GM19452 (cell line): Measurements from ENCODE around the gene ZNF345.

Source experiments
- ATAC-seq: cut with Tn5 transposase; IDR thresholded peaks from one replicate; pipeline ENCODE4 v1.9.1; 2021; ENCODE audit not compliant: unreplicated experiment

The ZNF345 gene

DNA sequence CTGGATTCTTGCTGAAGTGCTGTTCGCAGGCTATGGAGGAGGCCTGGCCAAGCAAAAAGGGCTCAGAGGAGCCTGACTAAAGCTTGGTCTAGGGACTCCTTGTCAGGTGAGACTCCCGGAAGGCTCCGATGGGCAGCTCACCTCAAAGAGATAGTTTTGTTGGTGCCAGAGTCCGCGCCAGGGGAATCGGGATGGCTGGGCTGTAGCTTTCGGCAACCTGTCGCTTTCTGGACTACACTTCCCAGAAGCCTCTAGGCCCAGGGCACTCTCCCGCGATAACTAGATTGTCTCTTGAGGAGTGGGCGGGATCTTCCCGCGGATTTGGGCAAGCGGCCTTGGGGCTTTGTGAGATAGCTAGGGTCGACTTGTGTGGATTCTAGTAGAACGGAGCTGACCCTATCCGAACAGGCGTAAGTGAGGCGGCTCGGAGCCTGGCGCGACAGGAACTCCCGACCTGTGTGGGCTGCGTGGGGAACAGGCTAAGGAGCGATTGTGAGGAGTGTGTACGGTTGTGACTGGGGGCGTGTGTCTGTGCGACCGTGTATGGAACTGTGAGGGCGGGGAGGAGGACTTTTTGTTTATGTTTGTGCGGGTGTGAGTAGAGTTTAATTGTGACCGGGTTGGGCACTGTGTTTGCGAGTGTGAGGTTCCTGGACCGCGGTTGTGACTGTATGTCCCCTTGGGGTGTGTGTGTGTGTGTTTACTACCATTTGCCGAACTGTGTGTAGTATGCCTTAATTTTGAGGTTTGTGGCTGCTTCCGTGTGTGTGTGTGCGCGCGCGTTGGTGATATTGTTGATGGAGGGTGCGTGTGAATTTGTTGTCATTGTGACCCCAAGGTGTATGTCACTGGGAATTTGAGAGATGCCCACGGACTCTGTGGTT lies at the start of gene ZNF345:
ZNF345 (plus strand) TSS at position 318 of the 884 bp plus-strand sequence. CDS start 25,955 bp downstream, outside the sequence.
- peak; percentile 68 for ATAC-seq

DNA sequence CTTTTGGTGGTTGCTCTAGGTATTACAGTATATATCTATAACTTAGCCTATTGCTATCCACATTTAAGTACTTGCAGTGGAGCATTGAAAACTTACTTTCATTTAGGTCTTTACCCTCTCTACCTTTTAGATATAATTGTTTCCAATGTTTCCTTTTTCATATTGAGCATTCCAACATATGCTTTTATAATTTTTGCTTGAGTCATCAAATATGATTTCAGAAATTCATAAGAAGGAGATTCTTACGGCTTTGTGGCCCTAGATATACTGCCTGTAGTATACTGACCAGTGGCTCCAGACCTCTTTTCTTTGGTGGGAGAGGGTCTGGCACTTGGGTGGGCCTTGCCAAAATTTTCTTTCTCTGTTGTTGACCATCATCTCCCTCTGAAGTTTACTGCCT lies 45.3 kb upstream of the ZNF345 start:
- no peak for ATAC-seq

DNA sequence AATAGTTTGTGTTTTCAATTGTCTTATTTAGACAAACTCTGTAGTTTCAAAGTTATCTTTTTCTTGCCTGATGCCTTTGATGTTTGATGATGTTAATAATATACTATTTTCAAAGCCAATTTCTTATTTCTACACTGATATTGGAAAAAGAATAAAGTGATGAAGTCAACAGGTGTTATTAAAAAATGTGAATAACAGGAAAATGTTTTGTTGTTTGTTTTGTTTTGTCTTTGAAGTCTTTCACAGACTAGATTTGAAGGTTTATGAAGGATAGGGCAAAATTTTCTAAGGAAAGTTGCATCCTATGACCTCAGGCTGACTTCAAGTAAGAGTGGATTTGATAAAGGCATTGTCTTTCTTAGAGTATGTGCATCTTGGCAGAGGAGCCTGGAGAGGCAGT lies 43.6 kb upstream of the ZNF345 start:
- ATAC-seq = no peak

DNA sequence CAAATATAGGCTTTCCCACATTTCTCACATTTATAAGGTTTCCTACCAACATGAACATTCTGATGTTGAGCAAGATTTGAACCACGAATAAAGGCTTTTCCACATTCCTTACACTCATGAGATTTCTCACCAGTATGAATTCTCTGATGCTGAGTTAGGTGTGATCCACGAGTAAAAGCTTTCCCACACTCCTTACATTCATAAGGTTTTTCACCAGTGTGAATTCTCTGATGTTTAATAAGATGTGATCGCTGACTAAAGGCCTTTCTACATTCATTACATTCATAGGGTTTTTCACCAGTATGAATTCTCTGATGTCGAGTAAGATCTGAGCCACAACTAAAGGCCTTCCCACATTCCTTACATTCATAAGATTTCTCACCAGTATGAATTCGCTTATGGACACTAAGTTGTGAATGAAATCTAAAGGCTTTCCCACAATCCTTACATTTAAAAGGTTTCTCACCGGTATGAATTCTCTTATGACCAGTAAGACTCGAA lies 31.5 kb upstream of the ZNF345 start:
- ATAC-seq = no peak

DNA sequence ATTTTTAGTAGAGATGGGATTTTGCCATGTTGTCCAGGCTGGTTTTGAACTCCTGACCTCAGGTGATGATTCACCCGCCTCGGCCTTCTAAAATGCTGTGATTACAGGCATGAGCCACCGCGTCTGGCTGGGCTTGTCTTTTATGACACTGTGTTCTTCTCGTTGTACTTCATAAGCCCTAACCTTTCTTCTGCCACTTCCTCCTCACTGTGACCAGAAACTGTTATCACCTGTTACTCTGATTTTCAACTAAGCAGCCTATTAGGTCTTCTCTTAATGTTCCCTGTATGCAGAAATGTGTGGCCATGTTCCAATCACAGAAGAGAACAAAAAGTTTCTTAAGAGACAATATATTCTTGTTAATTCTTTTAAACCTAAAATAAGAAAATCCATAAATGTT lies 28.9 kb upstream of the ZNF345 start:
- no peak for ATAC-seq

DNA sequence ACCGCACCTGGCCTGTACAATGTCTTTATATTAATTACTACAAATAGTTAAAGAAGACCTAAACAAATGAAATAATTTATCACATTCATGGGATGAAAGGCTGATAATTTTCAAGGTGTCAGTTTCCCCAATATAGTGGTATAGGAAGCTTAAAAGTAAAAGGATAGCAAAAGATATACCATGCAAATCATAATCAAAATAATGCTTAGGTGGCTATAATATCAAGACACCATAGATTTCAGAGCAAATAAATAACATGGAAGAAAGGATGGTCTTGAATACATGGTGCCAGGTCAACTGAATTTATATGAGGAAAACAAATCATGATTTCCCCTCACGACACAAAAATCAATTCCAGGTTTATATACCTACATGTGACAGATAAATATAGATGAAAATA lies 17.2 kb upstream of the ZNF345 start:
- no peak for ATAC-seq

DNA sequence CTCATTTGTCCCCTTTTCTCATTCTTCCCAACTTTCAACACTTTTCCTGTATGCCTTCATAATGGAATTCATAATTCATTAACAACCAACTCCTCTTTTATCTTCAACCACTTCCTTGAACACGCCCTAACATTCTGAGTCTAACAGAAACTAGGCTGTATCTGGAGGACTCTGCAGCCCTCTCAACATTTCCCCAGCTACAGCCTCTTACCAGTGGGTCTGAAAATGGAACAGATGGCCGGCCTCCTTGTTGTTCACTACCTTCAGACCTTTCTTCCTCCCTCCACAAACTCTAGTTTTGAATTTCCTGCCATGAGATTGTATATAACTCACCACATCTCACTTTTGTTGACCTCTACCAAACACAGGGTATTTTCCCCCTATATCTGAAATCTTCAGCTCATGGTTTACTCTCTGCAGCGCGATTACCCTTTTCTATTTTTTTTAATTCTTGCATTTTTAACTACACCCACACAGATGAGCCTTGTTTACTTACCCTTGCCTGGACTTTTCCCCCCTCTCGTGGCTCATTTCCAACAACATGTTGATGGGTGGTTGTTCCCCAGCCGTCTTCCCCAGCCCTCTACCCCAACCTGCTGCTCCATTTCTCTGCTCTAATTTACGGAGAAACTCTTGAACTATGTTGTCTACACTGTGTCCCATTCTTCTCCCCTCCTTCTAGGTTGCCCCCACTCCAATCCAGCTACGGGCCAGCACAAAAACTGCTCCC lies 13.3 kb upstream of the ZNF345 start:
- ATAC-seq = no peak

DNA sequence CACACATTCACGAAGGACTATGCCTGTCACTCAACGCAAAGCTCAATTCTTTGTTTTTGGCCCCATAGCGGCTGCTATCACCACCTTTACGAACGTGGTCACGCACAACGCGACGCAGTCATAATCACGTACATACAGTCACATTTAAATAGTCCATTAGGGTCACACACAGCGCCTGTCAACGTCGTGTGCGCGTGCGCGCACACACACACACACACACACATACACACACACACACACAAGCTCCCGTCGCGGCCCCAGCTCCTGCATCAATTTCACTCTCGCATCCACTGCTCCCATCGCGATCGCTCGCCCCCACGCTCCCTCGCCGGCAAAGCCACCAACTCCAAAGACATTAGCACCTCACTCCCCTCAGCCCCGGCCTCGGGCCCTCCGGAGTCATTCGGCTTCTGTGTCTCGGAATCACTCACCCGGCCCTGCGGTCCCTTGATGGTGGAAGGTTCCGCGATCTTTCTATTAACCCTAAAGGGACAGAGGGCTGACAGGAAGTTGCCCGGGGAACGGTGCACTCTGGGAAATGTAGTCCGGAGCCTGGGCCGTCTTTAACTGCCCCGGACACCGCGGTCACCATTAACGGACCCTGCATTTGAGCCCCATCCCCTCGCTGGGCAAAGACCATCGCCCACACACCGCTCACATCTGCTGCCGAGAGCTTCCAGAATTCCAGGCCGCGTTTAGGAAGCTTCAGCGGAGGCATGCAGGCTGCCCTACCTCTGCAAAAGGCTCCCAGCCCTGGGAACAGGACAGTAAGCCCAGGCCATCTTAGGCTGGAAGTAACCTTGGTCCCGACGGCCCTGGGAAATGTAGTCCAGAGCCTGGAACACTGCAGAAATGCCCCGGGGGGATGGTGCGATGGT lies 12.5 kb upstream of the ZNF345 start, which contains the start of gene ZNF790:
ZNF790 (minus strand) TSS at position 482 of the 878 bp plus-strand sequence. CDS start 12,768 bp downstream, outside the sequence.
- peak; percentile 92 for ATAC-seq

DNA sequence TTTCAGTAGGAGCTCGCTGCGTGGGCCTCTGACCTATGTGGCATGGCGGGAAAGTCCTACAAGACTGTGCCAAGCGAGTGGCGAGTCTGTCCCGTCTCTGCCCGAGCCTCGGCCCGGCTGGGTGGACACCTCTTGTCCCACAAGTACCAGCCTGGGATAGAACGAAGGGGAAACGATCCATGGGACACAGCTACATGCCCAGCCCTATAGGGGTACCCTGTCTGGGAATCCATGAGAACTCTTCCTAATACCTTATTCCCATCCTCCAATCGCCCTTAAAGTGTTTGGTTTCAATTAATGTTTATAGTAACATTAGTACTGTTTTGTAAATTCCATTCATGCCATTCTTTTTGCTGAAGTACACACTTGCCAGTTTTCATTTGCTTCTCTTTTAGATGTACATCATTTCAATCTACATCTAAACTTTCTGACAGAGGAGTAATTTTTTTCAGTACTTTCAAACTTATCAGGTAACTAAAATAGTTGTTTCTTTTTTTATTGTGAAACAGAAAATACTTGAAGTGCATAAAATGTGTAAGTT lies 11.8 kb upstream of the ZNF345 start:
- ATAC-seq = no peak

DNA sequence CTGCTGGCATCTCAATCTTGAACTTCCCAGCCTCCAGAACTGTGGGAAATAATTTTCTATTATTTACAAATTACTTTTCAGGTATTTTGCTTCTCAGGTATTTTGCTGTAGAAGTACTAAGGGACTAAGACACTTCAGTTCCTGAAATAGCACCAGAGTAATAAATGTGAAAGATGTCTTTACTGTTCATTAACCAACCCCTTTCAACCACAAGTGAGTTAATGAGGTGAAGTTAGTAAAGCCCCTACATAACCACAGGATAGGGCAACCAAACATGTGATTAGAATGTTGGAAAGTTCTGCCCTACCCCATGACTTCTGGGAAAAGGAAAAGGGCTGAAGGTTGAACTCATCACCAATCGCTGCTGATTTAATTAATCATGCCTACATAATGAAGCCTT lies 2.7 kb upstream of the ZNF345 start:
- ATAC-seq = no peak

DNA sequence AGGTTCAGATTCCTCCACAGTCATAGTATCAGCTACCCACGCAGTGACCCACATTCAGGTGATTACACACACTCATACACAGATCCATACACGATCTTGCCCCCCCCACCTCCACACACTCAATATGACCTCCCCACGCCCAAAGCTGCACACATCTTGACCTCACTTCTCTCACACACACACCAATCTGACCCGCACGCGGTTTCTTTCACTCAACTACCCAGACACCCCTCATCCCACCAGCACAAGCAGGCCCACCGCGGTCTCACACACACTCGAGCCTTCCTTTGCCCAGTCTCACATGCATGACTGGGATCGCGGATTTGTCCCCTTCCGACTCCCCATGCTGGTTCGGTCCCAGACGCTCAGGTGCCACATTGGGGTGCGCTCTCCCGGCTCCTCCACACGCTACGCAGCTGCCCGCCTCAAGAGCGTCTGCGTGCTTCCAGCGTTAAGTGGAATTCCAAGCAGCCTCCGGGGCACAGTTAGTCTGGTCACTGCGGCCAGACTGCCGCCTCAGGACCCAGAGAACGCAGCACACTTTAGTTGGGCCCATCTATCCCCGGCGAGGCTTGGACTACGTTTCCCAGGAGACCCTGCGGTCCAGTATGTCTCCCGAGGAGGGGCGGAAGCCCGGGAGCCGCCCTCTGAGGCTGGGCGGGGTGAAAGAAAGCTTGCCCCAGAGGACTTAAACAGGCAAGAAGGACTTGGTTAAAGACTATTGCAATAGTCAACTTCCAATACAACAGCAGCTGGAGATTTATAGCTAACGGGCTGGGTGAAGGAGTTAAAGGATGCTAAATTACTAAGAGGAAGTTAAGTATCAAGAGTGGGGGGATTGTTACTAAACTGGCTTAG lies 746 bp upstream of the ZNF345 start:
- peak; percentile 85 for ATAC-seq

DNA sequence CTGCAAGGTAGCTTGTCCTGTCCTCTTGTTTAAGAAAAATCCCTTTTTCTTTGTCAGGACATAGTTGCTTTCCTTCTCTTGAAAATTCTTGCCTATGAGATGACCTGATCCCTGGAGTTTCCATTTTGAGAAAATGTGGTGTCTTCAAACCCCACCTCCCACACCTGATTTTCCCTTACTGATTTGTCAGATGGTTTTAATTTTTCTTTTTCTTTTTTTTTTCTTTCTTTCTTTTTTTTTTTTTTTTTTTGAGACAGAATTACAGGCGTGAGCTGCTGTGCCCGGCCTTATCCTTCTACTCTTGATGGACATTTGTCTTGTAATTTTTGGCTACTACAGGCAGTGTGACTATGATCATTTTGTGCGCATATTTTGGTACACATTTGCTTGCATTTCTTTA lies 1.2 kb downstream of the ZNF345 start:
- no peak for ATAC-seq

DNA sequence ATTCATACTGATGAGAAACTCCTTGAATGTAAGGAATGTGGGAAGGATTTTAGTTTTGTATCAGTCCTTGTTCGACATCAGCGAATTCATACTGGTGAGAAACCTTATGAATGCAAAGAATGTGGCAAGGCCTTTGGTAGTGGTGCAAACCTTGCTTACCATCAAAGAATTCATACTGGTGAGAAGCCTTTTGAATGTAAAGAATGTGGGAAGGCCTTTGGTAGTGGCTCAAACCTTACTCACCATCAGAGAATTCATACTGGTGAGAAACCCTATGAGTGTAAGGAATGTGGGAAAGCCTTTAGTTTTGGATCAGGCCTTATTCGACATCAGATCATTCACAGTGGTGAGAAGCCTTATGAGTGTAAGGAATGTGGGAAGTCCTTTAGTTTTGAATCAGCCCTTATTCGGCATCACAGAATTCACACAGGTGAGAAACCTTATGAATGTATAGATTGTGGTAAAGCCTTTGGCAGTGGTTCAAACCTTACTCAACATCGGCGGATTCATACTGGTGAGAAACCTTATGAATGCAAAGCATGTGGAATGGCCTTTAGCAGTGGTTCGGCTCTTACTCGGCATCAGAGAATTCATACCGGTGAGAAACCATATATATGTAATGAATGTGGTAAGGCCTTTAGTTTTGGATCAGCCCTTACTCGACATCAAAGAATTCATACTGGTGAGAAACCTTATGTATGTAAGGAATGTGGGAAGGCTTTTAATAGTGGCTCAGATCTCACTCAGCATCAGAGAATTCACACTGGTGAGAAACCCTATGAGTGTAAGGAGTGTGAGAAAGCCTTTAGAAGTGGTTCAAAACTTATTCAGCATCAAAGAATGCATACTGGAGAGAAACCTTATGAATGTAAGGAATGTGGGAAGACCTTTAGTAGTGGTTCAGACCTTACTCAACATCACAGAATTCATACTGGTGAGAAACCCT lies 26.6 kb downstream of the ZNF345 start:
- no peak for ATAC-seq

DNA sequence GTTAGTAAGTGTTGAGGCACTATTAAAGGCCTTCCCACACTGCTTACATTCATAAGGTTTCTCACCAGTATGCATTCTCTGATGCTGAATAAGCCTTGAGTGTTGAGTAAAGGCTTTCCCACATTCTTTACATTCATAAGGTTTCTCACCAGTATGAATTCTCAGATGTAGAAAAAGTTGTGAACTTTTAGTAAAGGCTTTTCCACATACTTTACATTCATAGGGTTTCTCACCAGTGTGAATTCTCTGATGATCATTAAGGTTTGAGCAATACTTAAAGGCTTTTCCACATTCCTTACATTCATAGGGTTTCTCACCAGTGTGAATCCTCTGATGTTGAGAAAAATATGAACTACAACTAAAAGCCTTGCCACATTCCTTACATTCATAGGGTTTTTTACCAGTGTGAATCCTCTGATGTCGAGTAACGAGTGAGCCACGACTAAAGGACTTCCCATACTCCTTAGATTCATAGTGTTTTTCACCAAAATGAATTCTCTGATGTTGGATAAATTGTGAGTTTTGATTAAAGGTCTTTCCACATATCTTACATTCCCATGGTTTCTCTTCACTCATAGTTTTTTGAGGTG lies 41.2 kb downstream of the ZNF345 start:
- no peak for ATAC-seq

DNA sequence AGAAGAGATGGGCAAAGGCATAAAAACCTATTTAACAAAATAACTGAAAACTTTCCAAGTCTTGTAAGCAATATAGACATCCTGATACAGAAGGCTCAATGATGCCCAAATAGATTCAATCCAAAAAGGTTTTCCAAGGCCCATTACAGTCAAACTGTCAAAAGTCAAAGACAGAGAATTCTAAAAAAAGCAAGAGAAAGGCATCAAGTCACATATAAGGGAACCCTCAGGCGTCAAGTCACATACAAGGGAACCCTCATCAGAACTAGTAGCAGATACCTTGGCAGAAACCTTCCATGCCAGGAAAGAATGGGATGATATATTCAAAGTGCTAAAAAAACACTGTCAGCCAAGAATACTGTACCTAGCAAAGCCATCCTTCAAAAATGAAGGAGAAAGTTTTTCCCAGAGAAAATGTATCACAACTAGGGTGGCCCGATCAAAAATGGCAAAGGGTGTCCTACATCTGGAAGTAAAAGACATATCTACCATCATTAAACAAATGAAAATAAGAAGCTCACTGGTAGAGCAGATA lies 44.2 kb downstream of the ZNF345 start:
- no peak for ATAC-seq

DNA sequence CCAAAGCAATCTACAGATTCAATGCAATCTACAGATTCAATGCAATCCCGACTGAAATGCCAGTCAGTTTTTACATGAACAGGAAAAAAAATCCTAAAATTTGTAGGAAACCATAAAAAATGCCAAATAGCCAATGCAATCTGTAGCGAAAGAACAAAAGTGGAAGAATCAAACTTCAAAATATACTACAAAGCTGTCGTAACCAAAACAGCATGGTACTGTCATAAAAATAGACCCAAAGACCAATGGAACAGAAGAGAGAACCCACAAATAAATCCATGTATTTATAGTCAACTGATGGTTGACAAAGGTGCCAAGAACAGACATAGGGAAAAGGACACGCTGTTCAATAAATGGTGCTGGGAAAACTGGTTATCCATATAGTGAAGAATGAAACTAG lies 47.7 kb downstream of the ZNF345 start:
- ATAC-seq = no peak

DNA sequence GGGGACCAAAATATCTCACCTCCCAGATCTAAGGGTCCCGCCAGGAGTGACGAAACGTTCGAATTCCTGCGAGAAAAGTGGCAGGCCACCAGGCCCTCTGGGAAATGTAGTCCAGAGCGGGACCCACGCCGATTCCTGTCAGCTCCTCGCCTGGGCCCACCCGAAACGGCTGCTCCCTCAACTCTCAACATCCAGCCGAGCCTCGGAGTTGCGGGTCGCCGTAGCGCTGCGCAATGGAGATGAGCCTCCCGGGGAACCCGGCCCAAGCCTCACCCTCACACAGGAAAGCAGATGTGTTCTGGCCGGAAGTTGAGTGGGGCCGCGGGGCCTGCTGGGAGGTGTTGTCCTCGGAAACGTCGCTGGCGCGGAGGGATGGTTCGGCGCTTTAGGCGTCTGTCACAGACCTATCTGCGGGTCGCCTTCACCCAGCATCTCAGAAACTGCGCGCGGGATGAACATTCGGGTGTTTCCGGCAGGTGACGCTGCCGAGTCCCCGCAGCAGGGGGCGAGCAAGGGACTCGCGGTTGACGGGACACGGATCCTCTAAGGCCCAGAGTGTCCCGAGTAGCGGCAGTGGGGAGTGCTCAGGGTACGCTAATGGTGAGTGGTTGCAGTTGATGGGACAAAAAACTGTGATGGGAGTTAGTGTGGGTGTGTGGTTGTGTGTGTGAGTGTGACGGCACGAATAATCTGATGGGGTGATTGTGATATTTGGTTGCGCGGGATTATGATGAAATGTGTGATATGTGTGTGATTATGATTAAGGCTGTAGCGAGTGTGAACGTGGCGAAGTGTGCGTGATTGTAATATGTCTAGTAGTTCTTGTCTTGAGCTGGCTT lies 65.5 kb downstream of the ZNF345 start, which contains the start of the genes ZNF568 and ZNF829:
ZNF568 (plus strand) TSS at position 341 of the 839 bp plus-strand sequence. CDS start 6,439 bp downstream, outside the sequence.
ZNF829 (minus strand) TSS at position 300 of the 839 bp plus-strand sequence. CDS start 1,124 bp downstream, outside the sequence.
- ATAC-seq = peak; percentile 95
